ENCODE data around the gene DPYD.

Gene DPYD

DNA sequence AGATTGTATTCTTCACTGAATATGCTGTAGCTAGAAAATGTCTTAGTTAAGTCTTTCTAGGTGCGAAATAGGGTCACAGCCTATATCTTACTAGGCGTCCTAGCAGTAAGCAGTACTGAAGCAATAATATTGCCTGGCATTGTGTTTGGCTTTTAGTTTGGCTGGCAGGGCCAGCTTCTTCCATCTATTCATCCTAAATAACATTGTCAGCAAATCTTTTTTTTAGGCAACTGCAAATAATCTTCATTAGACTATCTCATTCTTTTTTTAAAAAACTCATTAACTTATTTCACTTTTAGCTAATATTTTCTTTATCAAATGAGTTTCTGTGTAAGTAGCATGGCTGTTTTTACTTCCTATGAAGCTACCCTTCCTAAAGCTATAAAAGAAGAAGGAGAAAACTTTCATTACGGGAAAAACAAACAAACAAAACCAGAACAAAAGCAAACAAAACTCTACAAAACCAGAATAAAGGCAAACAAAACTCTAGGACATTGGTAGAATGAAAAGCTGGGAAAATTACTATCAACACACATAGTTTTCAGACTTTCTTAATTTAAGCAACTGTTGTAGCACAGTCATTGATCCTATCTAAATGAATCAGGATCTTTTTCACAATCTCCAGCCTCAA lies 506.0 kb downstream of the DPYD start:
- no peak for DNase-seq

DNA sequence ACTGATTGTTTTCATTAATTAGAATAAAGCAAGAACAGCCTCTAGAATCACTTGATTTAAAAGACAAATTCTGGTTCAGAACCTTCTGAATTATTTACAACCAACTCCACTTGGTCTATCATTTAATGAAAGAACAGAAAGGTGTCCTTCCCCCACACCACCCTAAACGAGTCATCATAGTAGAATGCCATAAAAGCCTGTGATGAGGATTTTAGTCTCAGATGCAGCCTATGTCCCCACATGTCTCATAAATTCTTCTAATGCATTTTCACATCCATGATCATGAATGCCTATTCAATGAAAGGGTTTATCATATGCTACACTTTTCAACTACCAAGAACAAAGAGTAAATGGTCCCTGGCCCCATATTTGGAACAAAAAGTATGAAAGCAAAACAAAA lies 508.1 kb downstream of the DPYD start:
- no peak for DNase-seq

DNA sequence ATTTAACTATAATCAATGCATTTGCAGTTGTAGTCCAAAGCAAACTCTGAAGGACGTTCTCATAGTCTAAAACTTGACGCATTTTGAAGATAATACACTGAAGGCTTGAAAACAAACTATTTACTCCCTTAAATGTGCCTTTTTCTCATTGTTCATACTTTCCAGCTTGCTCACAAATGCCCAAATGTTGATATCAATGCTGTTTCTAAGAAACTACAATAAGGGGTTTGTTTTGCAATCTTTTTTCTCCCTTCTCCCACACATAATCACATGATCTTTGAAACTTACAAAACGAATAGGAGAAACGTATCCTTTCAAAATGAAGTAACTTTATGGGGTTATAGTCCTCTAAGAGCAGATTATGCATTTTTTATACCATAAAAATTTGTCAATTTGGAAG lies 508.7 kb downstream of the DPYD start:
- no peak for DNase-seq

DNA sequence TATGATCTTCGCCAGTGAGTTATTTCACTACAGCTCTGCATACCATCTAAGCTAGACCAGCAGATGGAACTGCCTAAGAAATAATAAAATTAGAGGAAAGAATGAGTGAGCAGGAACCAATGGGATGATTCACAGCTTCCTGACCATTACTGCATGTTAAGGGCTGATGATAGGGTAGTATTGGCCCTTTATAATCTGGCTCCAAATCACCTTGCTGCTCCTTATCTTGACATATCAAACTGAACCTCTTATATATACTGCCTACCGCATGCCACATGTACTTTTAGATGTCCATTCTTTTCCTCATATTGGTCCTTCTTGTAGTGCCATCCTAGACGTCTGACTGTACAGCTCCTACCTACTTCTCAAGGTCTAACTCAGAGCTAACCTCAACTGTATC lies 524.4 kb downstream of the DPYD start:
- DNase-seq, result no peak

DNA sequence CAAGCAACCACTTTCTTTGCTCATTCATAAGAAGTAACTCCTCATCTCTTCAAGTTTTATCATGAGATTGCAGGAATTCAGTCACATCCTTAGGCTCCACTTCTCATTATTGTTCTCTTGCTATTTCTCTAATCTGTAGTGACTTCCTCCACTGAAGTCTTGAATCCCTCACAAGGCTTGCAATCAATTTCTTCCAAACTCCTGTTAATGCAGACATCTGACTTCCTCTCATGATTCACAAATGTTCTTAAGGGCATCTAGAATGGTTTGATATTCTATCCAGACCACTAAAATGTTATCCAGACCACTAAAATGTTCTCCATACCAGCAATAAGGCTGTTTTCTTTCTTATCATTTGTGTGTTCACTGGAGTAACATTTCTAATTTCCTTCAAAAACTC lies 528.1 kb downstream of the DPYD start:
- no peak for DNase-seq

DNA sequence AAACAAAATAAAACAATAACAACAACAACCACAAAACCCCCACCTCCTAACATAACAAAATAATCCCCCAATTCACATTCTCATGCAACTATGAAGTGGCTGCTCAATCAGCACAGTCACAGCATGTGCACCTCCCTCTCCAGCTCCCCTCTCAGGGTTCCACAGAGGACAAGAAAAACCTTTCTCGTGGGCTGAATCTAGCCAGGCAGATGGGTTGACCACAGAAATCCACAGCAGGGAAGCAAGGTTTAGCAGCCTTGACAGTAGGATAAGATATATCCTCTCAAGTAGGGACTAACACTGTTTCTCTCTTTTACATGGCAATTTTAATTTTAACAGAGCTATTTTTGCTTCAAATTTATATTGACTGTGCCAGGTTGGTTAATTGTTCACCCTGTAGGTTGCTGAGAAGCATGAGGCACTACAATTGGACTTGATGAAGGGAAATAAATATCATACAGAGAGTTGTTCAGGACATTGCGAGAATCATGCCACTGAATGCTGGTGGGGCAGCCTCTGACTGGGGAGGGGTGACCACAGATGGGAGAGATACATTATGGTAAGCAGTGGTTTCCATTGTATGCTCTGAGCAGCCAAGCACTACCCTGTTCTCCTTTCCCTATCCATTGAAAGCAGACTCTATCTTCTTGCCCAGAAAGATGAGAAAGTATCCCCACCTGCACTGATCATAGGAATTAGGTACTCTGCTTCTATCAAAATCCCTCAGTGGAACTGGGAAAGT lies 535.1 kb downstream of the DPYD start:
- DNase-seq, result no peak

DNA sequence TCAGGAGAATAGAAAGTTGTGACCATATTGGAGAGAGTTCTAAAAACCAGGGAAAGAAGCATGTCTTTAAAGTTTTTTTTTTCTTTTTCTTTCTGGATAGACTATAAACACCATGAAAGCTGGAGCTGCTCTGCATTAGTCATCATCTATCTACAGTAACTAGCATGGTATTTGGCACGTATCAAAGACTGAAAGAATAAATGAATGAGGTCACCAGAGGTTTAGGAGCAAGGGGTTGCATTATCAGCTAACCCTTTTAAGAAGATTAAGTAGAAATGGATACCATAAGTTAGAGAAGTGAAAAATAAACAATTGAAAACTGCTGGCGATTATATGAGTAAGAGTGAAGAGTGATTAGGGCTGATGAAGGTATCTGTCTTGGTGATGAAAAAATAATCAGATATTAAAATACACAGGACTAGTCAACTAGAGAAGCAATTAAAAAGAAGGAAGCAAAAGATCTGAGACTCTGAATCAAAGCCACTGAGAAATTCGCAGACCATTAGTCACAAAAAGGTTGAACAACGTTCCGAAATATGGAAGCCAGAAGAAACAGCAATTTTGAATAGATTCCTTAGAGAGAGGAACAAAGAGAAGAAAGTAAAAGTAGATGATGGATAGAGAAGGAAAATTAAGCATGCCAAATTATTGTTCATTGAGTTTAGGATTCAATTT lies 536.4 kb downstream of the DPYD start:
- no peak for DNase-seq

DNA sequence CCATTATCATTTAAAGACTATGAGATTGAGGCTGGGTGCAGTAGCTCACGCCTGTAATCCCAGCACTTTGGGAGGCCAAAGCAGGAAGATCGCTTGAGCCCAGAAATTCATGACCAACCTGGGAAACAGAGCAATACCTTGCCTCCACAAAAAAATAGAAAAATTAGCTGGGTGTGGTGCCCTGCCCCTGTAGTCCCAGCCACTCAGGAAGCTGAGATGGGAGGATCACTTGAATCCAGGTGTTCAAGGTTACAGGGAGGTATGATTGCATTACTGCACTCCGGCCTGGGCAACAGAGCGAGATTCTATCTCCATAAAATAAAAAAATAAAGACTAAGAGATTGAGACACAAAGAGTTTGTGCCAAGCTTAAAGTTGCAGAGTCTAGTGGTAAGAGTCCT lies 537.0 kb downstream of the DPYD start:
- no peak for DNase-seq

DNA sequence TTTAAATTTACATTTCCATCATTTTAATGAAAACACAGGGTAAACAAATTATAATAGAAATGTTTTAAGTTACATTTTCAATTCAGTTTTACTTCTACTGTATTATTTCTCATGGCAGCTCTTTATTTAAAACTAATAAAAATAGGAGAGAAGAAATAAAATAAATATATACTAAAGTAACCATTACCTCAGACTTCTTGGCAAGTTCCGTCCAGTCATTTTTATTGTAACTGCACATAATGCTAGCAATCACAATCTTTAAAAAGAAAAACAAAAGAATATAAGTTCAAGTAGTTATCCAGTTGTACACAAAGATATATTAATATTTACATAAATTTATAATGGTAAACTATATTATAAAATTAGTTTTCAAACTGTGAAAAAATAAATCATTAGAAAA lies 538.6 kb downstream of the DPYD start:
- no peak for DNase-seq

DNA sequence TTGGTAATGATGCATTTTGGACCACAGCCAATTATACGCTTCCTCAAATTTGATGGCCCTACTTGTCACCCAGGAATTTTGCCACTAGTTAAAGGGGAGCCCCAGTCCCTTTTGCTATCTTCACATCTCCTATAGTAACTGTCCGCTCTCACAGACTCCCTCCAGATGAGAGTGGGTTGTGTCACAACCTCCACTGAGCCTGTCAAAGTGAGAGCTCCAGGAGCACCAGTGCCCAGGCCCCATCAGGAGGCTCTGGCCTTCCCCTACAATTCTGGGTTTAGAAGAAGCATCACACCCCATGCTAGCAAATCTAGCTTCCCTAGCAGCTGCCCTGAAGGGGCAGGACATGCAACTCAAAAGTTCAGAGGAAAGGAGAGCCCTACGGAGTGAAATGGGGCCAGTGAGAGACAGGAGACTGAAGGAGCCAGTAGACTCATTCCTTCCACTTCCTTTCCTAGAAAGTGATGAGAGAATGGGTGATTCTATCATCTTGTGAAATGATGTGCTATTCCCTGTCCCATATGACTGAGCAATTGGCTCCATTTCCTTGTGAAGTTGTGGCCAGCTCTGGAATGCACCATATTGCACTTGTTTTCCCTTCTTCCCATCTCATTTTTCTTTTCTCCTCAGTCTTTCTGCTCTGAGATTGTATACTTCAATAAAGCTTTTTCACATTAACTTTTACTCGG lies 541.3 kb downstream of the DPYD start:
- no peak for DNase-seq

DNA sequence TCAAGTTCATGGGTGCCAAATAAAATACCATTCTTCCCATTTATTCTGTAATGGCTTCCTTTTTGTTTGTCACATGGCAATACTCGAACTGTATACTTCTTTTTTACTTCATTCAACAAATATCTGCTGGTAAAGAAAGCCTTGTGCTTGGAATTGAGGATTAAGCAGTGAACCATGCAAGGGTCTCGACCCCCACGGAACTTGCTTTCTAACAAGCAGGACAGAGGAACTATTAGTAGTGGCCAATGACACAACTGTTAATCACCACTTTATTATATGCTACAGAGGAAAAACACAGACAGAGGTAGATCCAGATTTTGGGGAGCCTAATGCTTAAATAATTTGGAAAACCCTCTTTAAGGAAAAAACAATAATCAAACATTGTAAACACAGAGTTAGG lies 542.2 kb downstream of the DPYD start:
- no peak for DNase-seq

DNA sequence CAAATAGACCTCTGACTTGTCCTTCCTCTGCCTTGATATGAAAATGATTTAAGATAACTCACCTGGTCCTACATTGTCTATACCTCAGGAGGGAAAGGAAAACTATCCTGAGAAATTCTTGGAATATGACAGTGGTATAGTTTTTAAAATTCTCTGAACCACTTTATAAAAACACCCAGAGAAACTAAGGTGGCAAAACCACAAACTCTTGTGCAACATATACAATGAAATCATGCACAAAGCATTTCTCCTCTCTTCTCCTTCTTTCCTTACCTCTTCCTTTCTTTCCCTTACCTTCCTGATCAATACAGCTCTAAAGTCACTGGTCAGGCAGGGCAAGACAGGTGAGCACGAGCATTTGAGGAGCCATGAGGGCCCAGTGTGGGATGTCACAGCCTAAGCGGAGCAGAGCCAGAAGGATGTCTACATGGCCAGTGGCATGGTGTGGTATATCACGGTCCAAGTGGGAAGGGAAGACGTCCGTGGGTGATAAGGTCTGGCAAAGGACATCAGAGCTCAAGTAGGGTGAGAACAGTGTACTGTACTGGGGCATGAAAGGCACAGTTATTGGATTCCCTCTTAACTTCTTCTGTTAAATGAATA lies 543.3 kb downstream of the DPYD start:
- no peak for DNase-seq

DNA sequence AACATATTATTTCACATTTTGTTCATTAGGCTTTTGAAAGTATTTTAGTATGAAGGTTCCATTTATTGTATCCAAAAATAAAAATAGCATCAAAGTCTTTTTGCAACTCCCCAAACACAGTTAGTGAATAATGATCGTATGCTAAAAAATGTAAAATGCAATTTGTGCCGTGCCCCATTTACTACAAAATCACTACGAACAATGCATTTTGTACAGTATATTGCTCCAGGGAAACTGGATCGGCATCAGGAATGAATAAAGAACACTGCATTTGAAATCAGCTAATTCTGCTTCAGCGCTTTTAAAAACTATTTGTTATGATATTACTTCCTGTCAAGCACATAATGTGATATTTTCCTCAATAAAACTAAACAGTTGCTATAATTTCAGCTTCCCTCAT lies 547.8 kb downstream of the DPYD start:
- DNase-seq, result no peak

DNA sequence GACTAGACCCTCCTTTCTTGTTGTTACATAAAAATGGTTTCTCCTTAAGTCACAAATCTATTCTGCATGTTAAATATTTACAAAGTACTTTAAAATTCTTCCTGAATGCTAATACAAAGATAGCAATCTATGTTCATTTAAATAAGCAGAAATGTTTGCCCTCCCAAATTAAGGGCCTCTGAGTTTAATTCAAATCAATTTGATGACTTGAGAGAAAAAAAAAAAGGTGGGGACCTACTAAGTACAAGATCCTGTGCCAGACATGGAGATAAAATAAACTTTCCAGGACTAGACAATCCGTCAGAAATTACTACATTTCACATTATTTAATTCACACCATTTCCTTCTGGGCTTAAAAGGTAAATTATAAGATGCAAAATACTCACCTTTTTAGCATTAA lies 548.3 kb downstream of the DPYD start:
- no peak for DNase-seq

DNA sequence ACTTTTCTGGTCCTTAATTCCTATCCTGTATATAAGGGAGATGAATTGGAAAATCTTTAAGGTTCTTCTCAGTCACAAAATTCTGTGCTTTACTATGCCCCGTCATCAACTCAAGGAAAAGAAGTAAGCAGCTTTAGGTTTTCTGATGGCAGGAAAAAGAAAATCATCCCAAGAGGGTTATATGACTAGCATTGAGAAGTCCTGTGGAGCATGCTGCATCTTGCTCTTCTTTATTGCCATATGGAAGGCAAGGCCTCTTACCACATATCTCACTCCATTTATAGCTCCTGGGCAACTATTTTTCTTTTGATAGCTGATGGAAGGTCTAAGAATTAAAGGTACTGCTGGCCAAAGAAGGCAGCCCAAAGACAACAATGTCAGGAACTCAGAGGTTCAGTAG lies 552.5 kb downstream of the DPYD start:
- no peak for DNase-seq

DNA sequence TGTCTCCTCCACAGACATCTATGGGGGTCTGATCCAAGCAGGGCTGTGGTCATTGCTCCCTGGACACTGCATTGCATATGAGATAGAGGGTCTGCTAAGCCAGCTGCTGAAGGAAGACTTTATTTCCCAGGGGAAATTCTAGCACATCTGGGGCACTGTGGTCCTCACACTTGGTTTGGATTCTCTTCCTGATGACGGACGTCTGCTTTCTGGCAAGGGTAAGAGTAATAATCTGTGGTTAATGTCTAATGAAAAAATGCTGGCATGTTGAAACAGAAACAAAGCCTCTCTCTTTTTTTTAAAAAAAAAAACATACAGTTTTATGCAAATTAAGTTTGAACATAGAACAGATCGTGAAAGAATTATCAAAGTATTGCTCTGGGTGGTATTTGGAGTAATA lies 553.9 kb downstream of the DPYD start:
- no peak for DNase-seq

DNA sequence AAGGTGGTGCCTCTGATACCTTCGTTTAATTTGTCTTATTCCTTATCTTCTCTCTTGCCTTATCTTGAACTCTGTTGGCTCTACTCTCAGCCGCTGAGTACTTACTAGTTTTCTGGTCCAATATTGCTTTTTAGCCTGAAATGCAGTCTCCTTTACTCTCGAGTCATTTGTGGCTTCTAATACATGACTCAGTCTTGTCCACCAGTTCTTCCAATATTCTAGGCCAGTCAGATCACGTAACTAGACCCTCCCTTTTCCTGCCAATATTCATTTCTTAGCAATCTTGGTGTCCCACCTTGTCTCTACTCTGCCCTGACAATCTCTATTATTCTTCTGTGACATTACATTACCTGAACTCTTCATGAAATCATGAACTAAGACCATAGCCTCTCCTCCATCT lies 555.8 kb downstream of the DPYD start:
- no peak for DNase-seq

DNA sequence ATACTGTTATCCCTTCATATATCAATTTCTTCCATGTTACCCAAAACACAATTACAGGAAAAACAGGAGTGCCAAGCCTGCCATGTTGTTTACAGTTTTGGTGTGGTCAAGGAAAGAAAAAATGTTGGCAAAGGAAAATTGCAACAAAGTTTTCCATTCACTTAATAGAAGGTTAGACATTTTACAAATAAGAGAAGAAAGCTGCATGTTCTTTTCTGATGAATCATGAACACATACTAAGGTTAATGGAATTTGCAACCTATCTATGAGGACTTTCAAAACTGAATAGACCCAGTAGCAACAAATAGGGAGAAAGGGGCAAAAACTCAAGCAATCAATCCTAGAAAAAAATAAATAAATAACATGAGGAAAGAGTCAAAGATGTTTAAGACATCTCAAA lies 556.7 kb downstream of the DPYD start:
- DNase-seq, result no peak

DNA sequence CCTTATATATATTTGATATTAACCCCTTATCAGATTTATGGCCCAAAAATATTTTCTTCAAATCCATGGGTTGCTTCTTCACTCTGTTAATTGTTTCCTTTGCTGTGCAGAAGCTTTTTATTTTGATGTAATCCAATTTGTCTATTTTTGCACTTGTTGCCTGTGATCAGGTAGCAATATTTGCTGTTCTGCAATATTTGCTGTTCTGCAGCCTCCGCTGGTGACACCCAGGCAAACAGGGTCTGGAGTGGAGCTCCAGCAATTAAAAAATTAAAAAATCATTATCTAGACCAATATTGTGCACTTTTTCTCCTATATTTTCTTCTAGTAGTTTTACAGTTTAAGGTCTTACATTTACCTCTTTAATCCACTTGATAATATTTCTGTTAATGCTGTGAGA lies 564.5 kb downstream of the DPYD start:
- DNase-seq, result no peak

DNA sequence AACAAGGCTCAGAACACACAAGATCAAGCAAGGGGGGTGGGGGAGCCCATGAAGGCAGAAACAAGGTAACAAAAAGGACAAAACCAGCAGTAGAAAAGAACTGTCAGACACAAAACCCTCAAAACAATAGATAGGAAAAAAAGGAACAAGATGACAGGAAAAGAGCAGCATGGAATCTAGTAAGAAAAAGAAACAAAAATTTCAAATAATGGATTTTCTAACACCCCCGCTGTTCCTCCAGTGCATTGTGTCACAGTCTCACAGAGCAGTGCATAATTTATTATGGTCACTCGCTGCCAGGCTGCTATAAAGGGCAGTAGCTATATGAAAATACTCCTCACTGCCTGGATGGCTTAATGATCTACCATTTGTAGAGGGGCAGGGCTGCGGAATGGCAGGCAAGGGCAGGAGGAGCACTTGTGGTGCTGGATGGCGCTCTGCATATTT lies 567.9 kb downstream of the DPYD start:
- no peak for DNase-seq

DNA sequence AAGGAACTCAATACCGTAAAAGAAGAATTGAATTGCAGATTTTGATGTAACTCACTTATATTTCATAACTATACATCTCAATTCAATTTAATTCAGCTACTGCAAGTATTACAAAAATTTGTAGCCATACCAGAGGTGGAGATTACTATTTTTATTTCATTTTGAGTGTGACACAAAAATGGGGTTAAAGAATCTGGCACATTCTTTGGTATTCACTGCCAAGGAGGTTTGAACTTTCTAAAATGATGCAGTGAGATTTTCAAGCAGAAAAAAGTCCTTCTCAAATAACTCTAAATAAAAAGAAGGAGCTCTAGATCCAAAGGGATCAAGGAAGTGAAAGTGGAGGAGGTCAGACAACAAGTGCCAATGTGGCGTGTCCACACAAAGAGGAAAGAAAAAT lies 569.0 kb downstream of the DPYD start:
- no peak for DNase-seq

DNA sequence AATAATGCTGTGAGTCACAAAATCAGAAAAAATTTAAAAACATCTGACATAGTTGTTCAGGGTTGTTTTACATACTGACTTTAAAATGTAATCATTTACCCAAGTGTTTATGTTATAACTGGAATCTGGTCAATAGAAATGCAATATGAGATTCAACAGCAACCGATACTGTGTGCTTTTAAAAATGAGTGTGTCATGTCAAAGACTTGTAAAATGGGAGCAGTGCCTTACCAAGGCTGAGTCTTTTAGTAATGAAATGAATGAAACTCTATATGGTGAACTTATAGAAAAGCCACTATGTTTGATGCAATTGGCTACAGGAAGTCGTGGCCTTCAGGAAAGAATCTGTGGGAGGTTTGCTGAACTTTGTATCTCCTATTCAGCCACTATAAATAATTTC lies 570.2 kb downstream of the DPYD start:
- DNase-seq, result no peak

DNA sequence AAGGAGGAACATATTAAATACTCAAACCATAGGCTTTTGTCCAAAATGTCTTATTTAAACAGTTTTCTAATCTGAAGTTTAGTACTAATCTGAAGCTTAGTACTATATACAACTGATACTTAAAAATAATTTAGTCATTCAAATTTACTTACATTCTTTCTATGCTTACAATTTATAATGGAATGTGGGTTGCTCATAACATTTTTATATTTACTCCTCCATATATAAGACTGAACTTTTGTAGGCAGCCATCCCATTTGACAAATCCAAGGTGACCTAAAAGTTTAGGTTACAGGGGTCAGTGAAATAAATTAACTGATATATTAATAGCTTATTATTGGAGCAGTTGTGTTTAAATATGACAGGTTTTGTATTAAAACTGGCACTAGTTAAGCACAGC lies 570.6 kb downstream of the DPYD start:
- DNase-seq, result no peak

All from CD4-positive, alpha-beta T cell treated with Interleukin-17A for 1 hour (primary cell).